Endothelial cell of umbilical vein (primary cell): ENCODE data around the gene SLC25A13. TPM values are rescaled to one million over a fixed set of nuclear protein-coding genes. Genes with fewer than 3 reads are reported as not detected.

Source experiments
- BruUV-seq: library from RNA; stranded (reverse); fragments of 400-500 nt; replicated peaks from 2 replicates; lab custom pipeline; 2021; lab: Mats Ljungman, UMichigan
- CTCF ChIA-PET: fragments of 300-600, 350-600 bp; sonication (Branson Sonifier 250); formaldehyde crosslinking; loops from one replicate; lab custom pipeline; 2021; ENCODE audit warnings: antibody characterized with exemption, inconsistent platforms; lab: Charles Lee
- POLR2A ChIA-PET: fragments of 300-600, 350-600 bp; sonication (Branson Sonifier 250); formaldehyde crosslinking; loops from one replicate; lab custom pipeline; 2021; ENCODE audit warnings: antibody characterized with exemption, inconsistent platforms; lab: Charles Lee
- DNase-seq: peaks from one replicate; pipeline ENCODE4 v3.0.0-alpha.2; 2011; ENCODE audit warnings: low read depth, low spot score
- FAIRE-seq: peaks from 2 replicates; lab custom pipeline; 2011; peaks lifted over from hg19 to GRCh38; lab: Jason Lieb, UNC
- H2AFZ ChIP-seq: 2 replicates; pipeline ENCODE4 v1.6.0; 2012; ENCODE audit warnings: low read depth, low read length, control low read depth, inconsistent platforms
- H3K27ac ChIP-seq: 2 replicates; pipeline ENCODE4 v1.5.1; 2011; ENCODE audit warnings: low read depth, mild to moderate bottlenecking, control low read depth, low read length, moderate library complexity; ENCODE audit not compliant: insufficient read depth
- H3K27me3 ChIP-seq, 2 experiments: 2 replicates each; pipeline versions ENCODE4 v1.6.0 to v1.6.1; 2011; ENCODE audit warnings: low read length in 2 of 2, mixed read lengths in 1 of 2; ENCODE audit not compliant: control insufficient read depth in 2 of 2, insufficient read depth in 2 of 2
- H3K36me3 ChIP-seq, 2 experiments: 2 replicates in 1 of 2; 3 replicates in 1 of 2; pipeline ENCODE4 v1.5.1; 2011; ENCODE audit warnings: low read length in 2 of 2, mild to moderate bottlenecking in 1 of 2, moderate library complexity in 1 of 2; ENCODE audit not compliant: control insufficient read depth in 2 of 2, insufficient read depth in 2 of 2; ENCODE audit errors: extremely low read depth in 1 of 2
- H3K4me1 ChIP-seq: 3 replicates; pipeline ENCODE4 v1.5.1; 2011; ENCODE audit warnings: mild to moderate bottlenecking, low read length; ENCODE audit not compliant: control insufficient read depth, insufficient read depth; ENCODE audit errors: extremely low read depth
- H3K4me2 ChIP-seq: 2 replicates; pipeline ENCODE4 v1.6.1; 2011; ENCODE audit warnings: low read length, control low read depth, mixed read lengths; ENCODE audit not compliant: insufficient read depth
- H3K4me3 ChIP-seq, 3 experiments: fragments of 200-600 bp in 1 of 3; sonication (generic), shearing (Covaris generic) in 1 of 3; replicated peaks in 1 of 3; 2 replicates each; pipeline ENCODE4 v1.5.1; 2011 to 2016; ENCODE audit warnings: control low read depth in 3 of 3, low read length in 3 of 3, mild to moderate bottlenecking in 2 of 3, inconsistent platforms in 1 of 3, low read depth in 1 of 3, moderate library complexity in 1 of 3; ENCODE audit not compliant: insufficient read depth in 1 of 3
- H3K79me2 ChIP-seq: 2 replicates; pipeline ENCODE4 v1.6.0; 2012; ENCODE audit warnings: low read length, inconsistent platforms; ENCODE audit not compliant: control insufficient read depth, insufficient read depth
- H3K9ac ChIP-seq: replicated peaks from 2 replicates; pipeline ENCODE3; 2011; ENCODE audit warnings: low read length, control low read depth; ENCODE audit not compliant: insufficient read depth; ENCODE audit errors: extremely low read depth
- H3K9me1 ChIP-seq: replicated peaks from 3 replicates; pipeline ENCODE4 v1.6.0; 2011; ENCODE audit warnings: mild to moderate bottlenecking, low read length; ENCODE audit not compliant: control insufficient read depth, insufficient read depth; ENCODE audit errors: extremely low read depth
- H3K9me3 ChIP-seq: replicated peaks from 2 replicates; pipeline ENCODE4 v1.5.1; 2012; ENCODE audit warnings: low read length, inconsistent platforms; ENCODE audit not compliant: control insufficient read depth, insufficient read depth
- H4K20me1 ChIP-seq: replicated peaks from 2 replicates; pipeline ENCODE3; 2011; ENCODE audit warnings: mild to moderate bottlenecking, low read length; ENCODE audit not compliant: control insufficient read depth, insufficient read depth; ENCODE audit errors: extremely low read depth
- CTCF ChIP-seq, 2 donors: IDR thresholded peaks; 1 replicate in 1 of 2; 2 replicates in 1 of 2; pipeline ENCODE4 v1.5.1; 2011; ENCODE audit warnings: low read length in 2 of 2, mild to moderate bottlenecking in 2 of 2, moderate library complexity in 2 of 2, control low read depth in 1 of 2, inconsistent platforms in 1 of 2, low read depth in 1 of 2; ENCODE audit not compliant: insufficient read depth in 1 of 2; ENCODE audit errors: extremely low read depth in 1 of 2
- EZH2 ChIP-seq: IDR thresholded peaks from 2 replicates; pipeline ENCODE4 v1.6.1; 2012; ENCODE audit warnings: borderline replicate concordance, low read depth, mild to moderate bottlenecking, moderate library complexity, low read length, inconsistent platforms; ENCODE audit not compliant: severe bottlenecking
- FOS ChIP-seq: IDR thresholded peaks from 2 replicates; pipeline ENCODE4 v1.6.1; 2011; ENCODE audit warnings: mild to moderate bottlenecking, low read length, moderate library complexity, borderline replicate concordance; ENCODE audit not compliant: insufficient read depth
- GATA2 ChIP-seq: IDR thresholded peaks from 2 replicates; pipeline ENCODE4 v1.7.0; 2011; ENCODE audit warnings: low read depth, mild to moderate bottlenecking, moderate library complexity, mixed read lengths, low read length; ENCODE audit not compliant: insufficient read length, insufficient read depth
- JUN ChIP-seq: IDR thresholded peaks from 2 replicates; pipeline ENCODE4 v1.6.1; 2011; ENCODE audit warnings: borderline replicate concordance, low read depth; ENCODE audit not compliant: insufficient read length, insufficient read depth
- MAX ChIP-seq: IDR thresholded peaks from 2 replicates; pipeline ENCODE4 v1.6.1; 2011; ENCODE audit not compliant: insufficient read depth, insufficient read length
- MYC ChIP-seq: IDR thresholded peaks from one replicate; pipeline ENCODE4 v1.6.1; 2011; ENCODE audit warnings: mild to moderate bottlenecking, low read depth, low read length
- POLR2A ChIP-seq: IDR thresholded peaks from 2 replicates; pipeline ENCODE4 v1.6.1; 2012; ENCODE audit warnings: low read depth, mild to moderate bottlenecking, control low read depth, low read length
- POLR2AphosphoS5 ChIP-seq: IDR thresholded peaks from 2 replicates; pipeline ENCODE4 v1.6.1; 2012; ENCODE audit warnings: low read depth, mild to moderate bottlenecking, control low read depth, low read length, moderate library complexity; ENCODE audit not compliant: insufficient read depth
- dilution Hi-C: fragments of 300-500 bp; cut with MboI; formaldehyde crosslinking; loops from one replicate; pipeline ENCODE4 v1.15.0; 2019; ENCODE audit warnings: low sequenced_read_pairs; ENCODE audit not compliant: extremely low pct_ligation_motif_present
- intact Hi-C: fragments of 100-400 bp; cut with micrococcal nuclease; formaldehyde crosslinking; loops from one replicate; pipeline ENCODE4 v1.10.0; 2022
- polyA plus RNA-seq, 4 experiments: library from polyadenylated mRNA; depleted of rRNA in 3 of 4; stranded (reverse) in 3 of 4; unstranded in 1 of 4; fragments of >200 nt; gene quantifications; 2 replicates each; pipeline versions ENCODE4 v1.2.1 to v1.2.3, GENCODE V29; 2011 to 2012; ENCODE audit warnings: missing spikeins in 1 of 4
- total RNA-seq: library from RNA; stranded (reverse); gene quantifications from 2 replicates; pipeline ENCODE4 v1.2.3, GENCODE V29; 2021

Gene SLC25A13
- total and polyA plus RNA-seq, 2 donors (not counting 3 experiments of a cell fraction or from before 2014, with no cell fraction given), result 13.2 to 34.4 TPM

DNA sequence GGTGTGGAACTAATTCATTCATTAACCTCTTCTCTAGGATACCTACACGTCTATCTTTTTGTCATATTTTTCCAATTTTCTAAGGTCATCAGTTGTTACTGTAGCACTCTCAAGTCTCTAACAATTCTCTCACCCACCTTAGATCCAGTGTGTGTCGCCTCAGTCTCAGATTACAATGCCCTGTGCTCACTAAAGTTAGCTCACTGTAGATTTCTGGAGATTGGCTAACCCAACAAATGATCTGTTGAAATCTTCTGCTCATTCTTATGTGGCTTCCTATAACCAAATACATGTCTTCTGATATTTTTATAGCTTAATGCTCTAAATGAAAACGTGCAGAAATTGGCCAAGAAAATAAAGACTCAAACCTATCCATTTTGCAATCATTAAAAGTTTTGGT is 142.6 kb downstream of the SLC25A13 start:
- ChIA-PET POLR2A (no interaction called here), CTCF (interaction anchor here (0.7 to 1.9 kb wide), 5 partner anchors 12 to 848 kb away, joined by 3 to 7 read pairs (median 3); no protein-coding TSS in a partner anchor)
- DNase-seq (no peak), FAIRE-seq (no peak)
- Histone ChIP-seq H3K4me3 (no peak overlapping the region), H4K20me1 (no peaks in the 10 kb centered on the region), H2AFZ (no peak overlapping the region), H3K27ac (no peak overlapping the region), H3K9ac (no peak overlapping the region), H3K9me3 (no peaks in the 10 kb centered on the region), H3K4me1 (no peaks in the 10 kb centered on the region), H3K27me3 (no peaks in the 10 kb centered on the region), H3K79me2 (no peaks in the 10 kb centered on the region), H3K4me2 (no peak overlapping the region), H3K36me3 (peaks cover 0 to 4% of the 10 kb centered on the region in 2 experiments), H3K9me1 (no peaks in the 10 kb centered on the region)
- BruUV-seq, result no TSS peak
- intact Hi-C loops, result no loop called here
- dilution Hi-C loops, result no loop called here
- TF ChIP-seq CTCF (IDR thresholded peaks at IDR 0.05; ENCODE audit: extremely low read depth in 1 of 2, insufficient read depth in 1 of 2, low read depth in 1 of 2, low read length in 2 of 2) (no peak), MAX (no peak), FOS (no peak), POLR2A (no peak)

- intact Hi-C loops (no loop called here), dilution Hi-C loops (no loop called here)
- Histone ChIP-seq H3K9ac (no peak overlapping the region), H3K27ac (no peak overlapping the region), H3K27me3 (no peaks in the 10 kb centered on the region), H3K9me3 (no peaks in the 10 kb centered on the region), H3K36me3 (peaks cover 0 to 3% of the 10 kb centered on the region in 2 experiments), H3K4me1 (no peaks in the 10 kb centered on the region), H2AFZ (no peak overlapping the region), H3K4me3 (no peak overlapping the region), H4K20me1 (no peaks in the 10 kb centered on the region), H3K4me2 (no peak overlapping the region), H3K79me2 (no peaks in the 10 kb centered on the region), H3K9me1 (no peaks in the 10 kb centered on the region)
- TF ChIP-seq MAX (no peak), POLR2A (no peak), CTCF (IDR thresholded peaks at IDR 0.05; ENCODE audit: extremely low read depth in 1 of 2, insufficient read depth in 1 of 2, low read depth in 1 of 2, low read length in 2 of 2) (no peak), FOS (no peak), GATA2 (no peak), JUN (no peak), MYC (no peak), POLR2AphosphoS5 (no peak), EZH2 (no peak)
- DNase-seq, result no peak
- no peak for FAIRE-seq
- POLR2A ChIA-PET, result no interaction called here
- no TSS peak for BruUV-seq
- CTCF ChIA-PET, result interaction anchor here (1.0 to 1.9 kb wide), 4 partner anchors 9 to 849 kb away, joined by 3 to 7 read pairs (median 4); no protein-coding TSS in a partner anchor
These were observed 143.3 kb downstream of the SLC25A13 start for GRCh38 chr7:96178581-96178980.
